Peyer's patch (tissue), 4 donors: ENCODE data around the gene PDE6A.

ENCODE experiments used
- POLR2A ChIP-seq, 2 donors: fragments of 450-650 bp; IDR thresholded peaks; one replicate each; pipeline ENCODE4 v1.5.1; 2017; ENCODE audit warnings: antibody characterized with exemption in 2 of 2, mild to moderate bottlenecking in 2 of 2, moderate library complexity in 2 of 2
- TF ChIP-seq, protein P1 (sequence below), 6 experiments: fragments of 450-650 bp in 4 of 6; fragments of 200-600 bp in 2 of 6; sonication (generic) in 1 of 6; IDR thresholded peaks; one replicate each; pipeline ENCODE4 v1.5.1; 2017 to 2019; ENCODE audit warnings: antibody characterized with exemption in 6 of 6, mild to moderate bottlenecking in 3 of 6, moderate library complexity in 1 of 6

DNA sequence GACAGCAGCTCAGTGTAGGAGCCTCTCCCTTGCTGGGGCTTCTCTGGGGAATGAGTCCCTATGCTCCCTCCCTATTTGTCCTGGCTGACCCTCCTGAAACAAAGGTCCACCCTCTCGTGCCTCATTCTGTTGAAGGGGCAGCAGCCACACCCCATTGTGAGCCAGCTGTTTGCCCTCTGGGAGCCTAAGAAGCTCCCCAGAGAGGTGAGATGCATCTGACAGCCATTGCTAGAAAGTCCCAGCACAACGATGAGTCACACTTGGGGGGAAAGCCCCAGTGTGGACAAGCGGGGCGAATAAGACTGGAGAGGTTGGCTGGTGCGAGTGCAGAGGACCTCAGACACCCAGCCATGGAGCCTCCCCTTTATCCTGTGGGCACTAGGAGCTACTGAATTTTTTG is 113.1 kb downstream of the PDE6A start:
- TF ChIP-seq, protein P1, sequence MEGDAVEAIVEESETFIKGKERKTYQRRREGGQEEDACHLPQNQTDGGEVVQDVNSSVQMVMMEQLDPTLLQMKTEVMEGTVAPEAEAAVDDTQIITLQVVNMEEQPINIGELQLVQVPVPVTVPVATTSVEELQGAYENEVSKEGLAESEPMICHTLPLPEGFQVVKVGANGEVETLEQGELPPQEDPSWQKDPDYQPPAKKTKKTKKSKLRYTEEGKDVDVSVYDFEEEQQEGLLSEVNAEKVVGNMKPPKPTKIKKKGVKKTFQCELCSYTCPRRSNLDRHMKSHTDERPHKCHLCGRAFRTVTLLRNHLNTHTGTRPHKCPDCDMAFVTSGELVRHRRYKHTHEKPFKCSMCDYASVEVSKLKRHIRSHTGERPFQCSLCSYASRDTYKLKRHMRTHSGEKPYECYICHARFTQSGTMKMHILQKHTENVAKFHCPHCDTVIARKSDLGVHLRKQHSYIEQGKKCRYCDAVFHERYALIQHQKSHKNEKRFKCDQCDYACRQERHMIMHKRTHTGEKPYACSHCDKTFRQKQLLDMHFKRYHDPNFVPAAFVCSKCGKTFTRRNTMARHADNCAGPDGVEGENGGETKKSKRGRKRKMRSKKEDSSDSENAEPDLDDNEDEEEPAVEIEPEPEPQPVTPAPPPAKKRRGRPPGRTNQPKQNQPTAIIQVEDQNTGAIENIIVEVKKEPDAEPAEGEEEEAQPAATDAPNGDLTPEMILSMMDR (IDR thresholded peaks at IDR 0.05) = no peak
- no peak for TF ChIP-seq POLR2A (IDR thresholded peaks at IDR 0.05)
